ENCODE measurements around the gene ZBTB17. TPM values are rescaled to one million over a fixed set of nuclear protein-coding genes. Genes with fewer than 3 reads are reported as not detected.

Gene ZBTB17
- total RNA-seq, 1 experiment from 2014 or later: 17.4 TPM

DNA sequence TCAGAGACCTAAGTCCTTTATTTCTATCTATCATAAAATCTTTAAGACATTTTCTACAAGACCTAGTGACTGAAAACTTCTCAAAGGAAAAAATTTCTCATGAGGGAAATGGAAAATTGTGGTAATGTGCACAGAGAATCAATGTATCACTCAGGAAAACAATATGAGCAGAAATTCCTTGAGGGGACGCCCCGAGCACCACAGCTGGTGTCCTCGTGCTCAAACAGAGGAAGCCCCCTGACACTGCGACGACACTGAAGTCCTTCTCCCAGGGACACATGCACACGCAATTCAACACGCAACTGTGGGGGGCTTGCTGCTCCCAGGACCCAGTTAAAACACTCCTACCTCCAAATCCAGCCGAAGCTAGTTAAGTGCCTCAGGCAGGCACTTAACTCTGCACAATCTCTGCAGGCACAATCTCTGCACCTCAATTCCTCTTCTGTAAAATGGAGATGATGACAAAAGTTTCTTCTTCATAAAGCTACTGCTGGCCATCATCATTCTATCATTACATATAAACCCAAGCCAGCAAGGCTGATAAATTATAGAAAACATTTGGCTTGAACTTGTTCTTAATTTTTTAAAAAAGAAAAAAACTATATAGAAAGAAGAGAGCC lies 16.0 kb downstream of the ZBTB17 start:
- CTCF ChIA-PET: interaction anchor here (0.6 kb wide), 1 partner anchor 241 kb away, joined by 3 read pairs; no protein-coding TSS in a partner anchor
- no peak overlapping the region for H3K27ac ChIP-seq
- H3K4me2 ChIP-seq: no peak overlapping the region
- H3K36me3 ChIP-seq (ENCODE audit: low read depth): no peaks in the 10 kb centered on the region
- TF ChIP-seq, protein P1, sequence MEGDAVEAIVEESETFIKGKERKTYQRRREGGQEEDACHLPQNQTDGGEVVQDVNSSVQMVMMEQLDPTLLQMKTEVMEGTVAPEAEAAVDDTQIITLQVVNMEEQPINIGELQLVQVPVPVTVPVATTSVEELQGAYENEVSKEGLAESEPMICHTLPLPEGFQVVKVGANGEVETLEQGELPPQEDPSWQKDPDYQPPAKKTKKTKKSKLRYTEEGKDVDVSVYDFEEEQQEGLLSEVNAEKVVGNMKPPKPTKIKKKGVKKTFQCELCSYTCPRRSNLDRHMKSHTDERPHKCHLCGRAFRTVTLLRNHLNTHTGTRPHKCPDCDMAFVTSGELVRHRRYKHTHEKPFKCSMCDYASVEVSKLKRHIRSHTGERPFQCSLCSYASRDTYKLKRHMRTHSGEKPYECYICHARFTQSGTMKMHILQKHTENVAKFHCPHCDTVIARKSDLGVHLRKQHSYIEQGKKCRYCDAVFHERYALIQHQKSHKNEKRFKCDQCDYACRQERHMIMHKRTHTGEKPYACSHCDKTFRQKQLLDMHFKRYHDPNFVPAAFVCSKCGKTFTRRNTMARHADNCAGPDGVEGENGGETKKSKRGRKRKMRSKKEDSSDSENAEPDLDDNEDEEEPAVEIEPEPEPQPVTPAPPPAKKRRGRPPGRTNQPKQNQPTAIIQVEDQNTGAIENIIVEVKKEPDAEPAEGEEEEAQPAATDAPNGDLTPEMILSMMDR (conservative IDR thresholded peaks at IDR 0.05): no peak
- no peaks in the 10 kb centered on the region for H3K4me1 ChIP-seq (replicated peaks; ENCODE audit: insufficient read depth)
- H3K4me3 ChIP-seq: no peak overlapping the region
- no peaks in the 10 kb centered on the region for H3K27me3 ChIP-seq (ENCODE audit: insufficient read depth, low read depth)
- H2AFZ ChIP-seq: no peak overlapping the region
- no peak for DNase-seq
- BruUV-seq (replicated peaks): no TSS peak
- POLR2A ChIA-PET (ENCODE audit: unreplicated experiment): no interaction called here
- intact Hi-C loops (cut with micrococcal nuclease; ENCODE audit: unreplicated experiment): no loop called here
- H3K79me2 ChIP-seq (ENCODE audit: low read depth): no peaks in the 10 kb centered on the region
- 0 out of 2 replicates have a peak, but pooled peaks cover 2% of the 10 kb centered on the region for H3F3A ChIP-seq (ENCODE audit: insufficient read depth, low read depth)
- no peaks in the 10 kb centered on the region for H3K9me2 ChIP-seq (ENCODE audit: insufficient read depth)
- H4K20me1 ChIP-seq (ENCODE audit: insufficient read depth): no peaks in the 10 kb centered on the region
- no peaks in the 10 kb centered on the region for H3K9me3 ChIP-seq (ENCODE audit: insufficient read depth, low read depth)

DNA sequence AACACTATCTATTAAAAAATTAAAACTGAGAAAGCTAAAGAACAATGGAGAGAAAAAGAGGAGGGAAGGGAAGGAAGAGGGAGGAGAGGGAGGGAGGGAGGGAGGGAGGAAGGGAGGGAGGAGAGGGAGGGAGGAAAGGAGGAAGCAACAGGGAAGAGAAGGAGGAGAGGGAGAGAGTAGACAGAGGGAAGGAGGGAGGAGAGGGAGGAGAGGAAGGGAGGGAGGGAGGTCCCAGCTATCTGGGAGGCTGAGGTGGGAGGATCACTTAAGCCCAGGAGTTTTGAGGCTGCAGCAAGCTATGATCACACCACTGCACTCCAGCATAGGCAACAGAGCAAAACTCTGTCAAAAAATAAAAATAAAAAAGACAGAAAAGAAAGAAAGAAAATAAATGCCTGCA lies 16.5 kb downstream of the ZBTB17 start:
- Histone ChIP-seq H3K9me2 (ENCODE audit: insufficient read depth) (no peaks in the 10 kb centered on the region), H3K4me1 (replicated peaks; ENCODE audit: insufficient read depth) (no peaks in the 10 kb centered on the region), H3K9me3 (ENCODE audit: insufficient read depth, low read depth) (no peaks in the 10 kb centered on the region), H3K27ac (no peak overlapping the region), H3K79me2 (ENCODE audit: low read depth) (no peaks in the 10 kb centered on the region), H2AFZ (no peak overlapping the region), H4K20me1 (ENCODE audit: insufficient read depth) (no peaks in the 10 kb centered on the region), H3K4me2 (no peak overlapping the region), H3K27me3 (ENCODE audit: insufficient read depth, low read depth) (no peaks in the 10 kb centered on the region), H3F3A (ENCODE audit: insufficient read depth, low read depth) (0 out of 2 replicates have a peak, but pooled peaks cover 2% of the 10 kb centered on the region), H3K36me3 (ENCODE audit: low read depth) (no peaks in the 10 kb centered on the region), H3K4me3 (no peak overlapping the region)
- BruUV-seq (replicated peaks): no TSS peak
- ChIA-PET CTCF (interaction anchor here (0.5 to 0.7 kb wide), 3 partner anchors 59 to 199 kb away, joined by 4 to 7 read pairs (median 5); no protein-coding TSS in a partner anchor), POLR2A (ENCODE audit: unreplicated experiment) (interaction anchor here (0.7 to 0.9 kb wide), 2 partner anchors 29 to 96 kb away, joined by 19 to 29 read pairs; no protein-coding TSS in a partner anchor)
- no peak for TF ChIP-seq EZH2 (IDR thresholded peaks at IDR 0.05; ENCODE audit: low read depth)
- TF ChIP-seq, protein P1 (conservative IDR thresholded peaks at IDR 0.05): no peak
- intact Hi-C loops (cut with micrococcal nuclease; ENCODE audit: unreplicated experiment): no loop called here
- DNase-seq: no peak

DNA sequence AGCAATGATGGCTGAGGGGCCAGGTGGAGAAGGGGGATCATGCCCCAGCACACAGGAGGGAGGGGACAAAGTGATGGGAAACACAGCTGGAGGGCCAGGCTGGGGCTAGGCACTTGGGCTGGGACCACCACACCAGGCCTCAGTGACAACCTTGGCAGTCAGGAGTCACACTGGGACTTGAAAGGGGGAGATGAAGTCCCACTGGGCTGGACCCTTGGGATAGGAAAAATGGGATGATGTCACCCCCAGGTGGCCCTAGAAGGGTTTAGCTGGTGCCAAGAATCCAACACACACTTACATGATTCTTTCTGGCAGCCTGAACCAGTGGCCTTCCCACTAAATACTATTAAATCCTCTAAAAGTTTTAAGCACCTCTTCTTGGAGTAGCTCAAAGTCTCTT lies 17.1 kb downstream of the ZBTB17 start:
- DNase-seq: no peak
- intact Hi-C loops (cut with micrococcal nuclease; ENCODE audit: unreplicated experiment): no loop called here
- ChIA-PET CTCF (interaction anchor here (0.5 to 0.7 kb wide), 5 partner anchors 60 to 1519 kb away, joined by 3 to 8 read pairs (median 5); no protein-coding TSS in a partner anchor), POLR2A (ENCODE audit: unreplicated experiment) (interaction anchor here (0.7 to 0.9 kb wide), 2 partner anchors 30 to 96 kb away, joined by 19 to 29 read pairs; no protein-coding TSS in a partner anchor)
- Histone ChIP-seq H2AFZ (no peak overlapping the region), H3K27ac (no peak overlapping the region), H3F3A (ENCODE audit: insufficient read depth, low read depth) (0 out of 2 replicates have a peak, but pooled peaks cover 2% of the 10 kb centered on the region), H3K9me2 (ENCODE audit: insufficient read depth) (no peaks in the 10 kb centered on the region), H4K20me1 (ENCODE audit: insufficient read depth) (no peaks in the 10 kb centered on the region), H3K27me3 (ENCODE audit: insufficient read depth, low read depth) (no peaks in the 10 kb centered on the region), H3K9me3 (ENCODE audit: insufficient read depth, low read depth) (no peaks in the 10 kb centered on the region), H3K4me3 (no peak overlapping the region), H3K79me2 (ENCODE audit: low read depth) (0 out of 2 replicates have a peak, but pooled peaks cover 1% of the 10 kb centered on the region), H3K36me3 (ENCODE audit: low read depth) (no peaks in the 10 kb centered on the region), H3K4me2 (no peak overlapping the region), H3K4me1 (replicated peaks; ENCODE audit: insufficient read depth) (0 out of 2 replicates have a peak, but pooled peaks cover 5% of the 10 kb centered on the region)
- BruUV-seq (replicated peaks): no TSS peak
- no peak for TF ChIP-seq EZH2 (IDR thresholded peaks at IDR 0.05; ENCODE audit: low read depth)
- TF ChIP-seq, protein P1 (conservative IDR thresholded peaks at IDR 0.05): no peak
